GM23338 (cell line): Measurements from ENCODE around the gene KCNMA1. TPM values are rescaled to one million over a fixed set of nuclear protein-coding genes. Genes with fewer than 3 reads are reported as not detected.

ENCODE experiments used
- ATAC-seq: fragments of 200-7000 bp; cut with Tn5 transposase; 3 replicates; pipeline ENCODE4 v1.9.1; 2020
- DNase-seq: peaks from one replicate; pipeline ENCODE4 v3.0.0-alpha.2; 2015; ENCODE audit warnings: low spot score
- H2AFZ ChIP-seq: fragments of 200-600 bp; sonication (generic); 2 replicates; pipeline ENCODE4 v1.8.0; 2016; ENCODE audit warnings: antibody characterized with exemption, mild to moderate bottlenecking, moderate library complexity
- H3F3A ChIP-seq: fragments of 200-600 bp; sonication (generic); replicated peaks from 2 replicates; pipeline ENCODE4 v1.8.0; 2017; ENCODE audit warnings: antibody characterized with exemption, mixed run types, low read depth
- H3K27ac ChIP-seq: fragments of 200-600 bp; sonication (generic); 2 replicates; pipeline ENCODE4 v1.6.1; 2016; ENCODE audit warnings: low read depth
- H3K27me3 ChIP-seq: fragments of 200-600 bp; sonication (generic); 2 replicates; pipeline ENCODE4 v1.8.0; 2016; ENCODE audit warnings: mild to moderate bottlenecking, mixed run types, moderate library complexity; ENCODE audit not compliant: insufficient read depth
- H3K36me3 ChIP-seq: fragments of 200-600 bp; sonication (generic); 2 replicates; pipeline ENCODE4 v1.8.0; 2016; ENCODE audit warnings: mild to moderate bottlenecking; ENCODE audit not compliant: insufficient read depth
- H3K4me1 ChIP-seq: fragments of 200-600 bp; sonication (generic); 2 replicates; pipeline ENCODE4 v1.8.0; 2016; ENCODE audit warnings: mild to moderate bottlenecking, moderate library complexity; ENCODE audit not compliant: insufficient read depth
- H3K4me2 ChIP-seq: fragments of 200-600 bp; sonication (generic); 2 replicates; pipeline ENCODE4 v1.7.1; 2017; ENCODE audit warnings: mixed run types
- H3K4me3 ChIP-seq: fragments of 200-600 bp; sonication (generic); 2 replicates; pipeline ENCODE4 v1.6.1; 2016; ENCODE audit warnings: mixed run types
- H3K79me2 ChIP-seq: fragments of 200-600 bp; sonication (generic); replicated peaks from 2 replicates; pipeline ENCODE4 v1.8.0; 2017; ENCODE audit warnings: mild to moderate bottlenecking; ENCODE audit not compliant: insufficient read depth
- H3K9me2 ChIP-seq: fragments of 200-600 bp; sonication (generic); 2 replicates; pipeline ENCODE4 v1.8.0; 2017; ENCODE audit not compliant: insufficient read depth
- H4K20me1 ChIP-seq: fragments of 200-600 bp; sonication (generic); replicated peaks from 2 replicates; pipeline ENCODE4 v1.8.0; 2017; ENCODE audit warnings: mild to moderate bottlenecking; ENCODE audit not compliant: insufficient read depth
- H3K27ac Mint-ChIP-seq: 2 replicates; pipeline ENCODE4 v1.8.0; 2020; ENCODE audit warnings: inconsistent platforms, mild to moderate bottlenecking, moderate library complexity, mixed read lengths
- H3K27me3 Mint-ChIP-seq: 3 replicates; pipeline ENCODE4 v1.8.0; 2022; ENCODE audit warnings: low read depth, mild to moderate bottlenecking, moderate library complexity, mixed read lengths, inconsistent platforms; ENCODE audit not compliant: insufficient read depth, poor library complexity
- H3K36me3 Mint-ChIP-seq: 3 replicates; pipeline ENCODE4 v1.8.0; 2021; ENCODE audit warnings: low read depth, mild to moderate bottlenecking, inconsistent platforms, moderate library complexity, mixed read lengths
- H3K4me1 Mint-ChIP-seq: 3 replicates; pipeline ENCODE4 v1.8.0; 2020; ENCODE audit warnings: mild to moderate bottlenecking, inconsistent platforms, mixed read lengths
- H3K4me3 Mint-ChIP-seq: 3 replicates; pipeline ENCODE4 v1.8.0; 2021; ENCODE audit warnings: moderate library complexity, mild to moderate bottlenecking, inconsistent platforms, mixed read lengths
- H3K9me3 Mint-ChIP-seq: 3 replicates; pipeline ENCODE4 v1.8.0; 2020; ENCODE audit warnings: moderate library complexity, mild to moderate bottlenecking, inconsistent platforms, mixed read lengths
- CREB1 ChIP-seq: fragments of 250-450 bp; sonication (Bioruptor Pico); IDR thresholded peaks from 2 replicates; pipeline ENCODE4 v1.5.0; 2020; ENCODE audit warnings: low read depth, mild to moderate bottlenecking, moderate library complexity
- CTCF ChIP-seq, 2 experiments: fragments of 200-600 bp in 1 of 2; sonication (generic) in 1 of 2; conservative IDR thresholded peaks; 2 replicates each; pipeline versions ENCODE4 v1.5.1 to v1.6.1; 2016 to 2017; ENCODE audit warnings: antibody characterized with exemption in 2 of 2, low read depth in 2 of 2, mild to moderate bottlenecking in 2 of 2, moderate library complexity in 1 of 2
- ETS1 ChIP-seq: IDR thresholded peaks from 2 replicates; pipeline ENCODE4 v1.6.1; 2016; ENCODE audit warnings: antibody characterized with exemption
- EZH2 ChIP-seq: fragments of 200-600 bp; sonication (generic); IDR thresholded peaks from one replicate; pipeline ENCODE4 v1.8.0; 2017; ENCODE audit warnings: antibody characterized with exemption, mild to moderate bottlenecking, low read depth; ENCODE audit not compliant: unreplicated experiment
- EZH2phosphoT487 ChIP-seq: fragments of 200-600 bp; sonication (generic); IDR thresholded peaks from one replicate; pipeline ENCODE4 v1.8.1; 2018; ENCODE audit warnings: antibody characterized with exemption; ENCODE audit not compliant: unreplicated experiment
- NANOG ChIP-seq: IDR thresholded peaks from 2 replicates; pipeline ENCODE4 v1.6.1; 2016; ENCODE audit warnings: antibody characterized with exemption, borderline replicate concordance
- STAT1 ChIP-seq: IDR thresholded peaks from one replicate; pipeline ENCODE4 v1.6.1; 2016; ENCODE audit warnings: antibody characterized with exemption; ENCODE audit not compliant: unreplicated experiment
- ZNF114 ChIP-seq: fragments of 250-450 bp; sonication (Bioruptor Pico); IDR thresholded peaks from 2 replicates; pipeline ENCODE4 v1.5.0; 2020; ENCODE audit warnings: mild to moderate bottlenecking, moderate library complexity
- ZNF331 ChIP-seq: fragments of 250-450 bp; sonication (Bioruptor Pico); IDR thresholded peaks from 2 replicates; pipeline ENCODE4 v1.5.0; 2020; ENCODE audit warnings: low read depth, mild to moderate bottlenecking, moderate library complexity
- polyA plus RNA-seq: library from polyadenylated mRNA; unstranded; fragments of >200 nt; fragmentation: Nextera tagmentation; extraction: Ambion mirVana; gene quantifications from 2 replicates; pipeline ENCODE4 v1.2.1, GENCODE V29; 2016
- total RNA-seq: library from RNA; depleted of rRNA; stranded (reverse); fragments of >200 nt; shearing (Covaris generic); gene quantifications from 2 replicates; pipeline ENCODE4 v1.2.3, GENCODE V29; 2014

Gene KCNMA1
- total and polyA plus RNA-seq, 2 experiments from 2014 or later = 8.2 to 9.0 TPM

GRCh38 chr10:77138541-77138940, 499.1 kb downstream of the KCNMA1 start (continued):
- TF ChIP-seq CTCF (conservative IDR thresholded peaks at IDR 0.05; ENCODE audit: low read depth in 2 of 2) (no peak), STAT1 (no peak), EZH2 (no peak), NANOG (no peak), ETS1 (no peak), ZNF331 (CRISPR knock-in tag) (no peak)

- TF ChIP-seq CTCF (conservative IDR thresholded peaks at IDR 0.05; ENCODE audit: low read depth in 2 of 2) (no peak), CREB1 (CRISPR knock-in tag) (no peak), EZH2phosphoT487 (no peak), EZH2 (no peak), ZNF331 (CRISPR knock-in tag) (no peak), ZNF114 (CRISPR knock-in tag) (no peak), STAT1 (no peak)
- H2AFZ ChIP-seq = no peak overlapping the region
- no peaks in the 10 kb centered on the region for H3K9me2 ChIP-seq
- ATAC-seq (no peak), DNase-seq (no peak)
- Mint-ChIP-seq H3K9me3 (no peaks in the 10 kb centered on the region), H3K4me3 (no peak overlapping the region), H3K4me1 (peaks cover 5% of the 10 kb centered on the region; the same call in 1 of the 3 replicates), H3K36me3 (no peaks in the 10 kb centered on the region), H3K27me3 (peaks cover 7% of the 10 kb centered on the region), H3K27ac (no peak overlapping the region)
- H3K27ac ChIP-seq = no peak overlapping the region
- H3K27me3 ChIP-seq = no peaks in the 10 kb centered on the region
- no peaks in the 10 kb centered on the region for H4K20me1 ChIP-seq
- H3F3A ChIP-seq = no peaks in the 10 kb centered on the region
- H3K4me1 ChIP-seq = no peaks in the 10 kb centered on the region; the same call in 1 of the 2 replicates
- H3K36me3 ChIP-seq = no peaks in the 10 kb centered on the region
- no peak overlapping the region for H3K4me3 ChIP-seq
- H3K79me2 ChIP-seq = no peaks in the 10 kb centered on the region
- no peak overlapping the region for H3K4me2 ChIP-seq
These were observed 502.1 kb downstream of the KCNMA1 start for GRCh38 chr10:77135555-77135954.
